Measurements from ENCODE around the gene SERP2. TPM values are rescaled to one million over a fixed set of nuclear protein-coding genes. Genes with fewer than 3 reads are reported as not detected.

SERP2 gene
- total RNA-seq, 1 experiment from 2014 or later: not detected

- H3K9me3 ChIP-seq: no peaks in the 10 kb centered on the region
- TF ChIP-seq, protein P1, sequence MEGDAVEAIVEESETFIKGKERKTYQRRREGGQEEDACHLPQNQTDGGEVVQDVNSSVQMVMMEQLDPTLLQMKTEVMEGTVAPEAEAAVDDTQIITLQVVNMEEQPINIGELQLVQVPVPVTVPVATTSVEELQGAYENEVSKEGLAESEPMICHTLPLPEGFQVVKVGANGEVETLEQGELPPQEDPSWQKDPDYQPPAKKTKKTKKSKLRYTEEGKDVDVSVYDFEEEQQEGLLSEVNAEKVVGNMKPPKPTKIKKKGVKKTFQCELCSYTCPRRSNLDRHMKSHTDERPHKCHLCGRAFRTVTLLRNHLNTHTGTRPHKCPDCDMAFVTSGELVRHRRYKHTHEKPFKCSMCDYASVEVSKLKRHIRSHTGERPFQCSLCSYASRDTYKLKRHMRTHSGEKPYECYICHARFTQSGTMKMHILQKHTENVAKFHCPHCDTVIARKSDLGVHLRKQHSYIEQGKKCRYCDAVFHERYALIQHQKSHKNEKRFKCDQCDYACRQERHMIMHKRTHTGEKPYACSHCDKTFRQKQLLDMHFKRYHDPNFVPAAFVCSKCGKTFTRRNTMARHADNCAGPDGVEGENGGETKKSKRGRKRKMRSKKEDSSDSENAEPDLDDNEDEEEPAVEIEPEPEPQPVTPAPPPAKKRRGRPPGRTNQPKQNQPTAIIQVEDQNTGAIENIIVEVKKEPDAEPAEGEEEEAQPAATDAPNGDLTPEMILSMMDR (IDR thresholded peaks at IDR 0.05; ENCODE audit: insufficient read depth in 1 of 2, low read depth in 1 of 2, low read length in 1 of 2, severe bottlenecking in 1 of 2, unreplicated experiment in 1 of 2): no peak
- Mint-ChIP-seq H3K36me3 (ENCODE audit: insufficient read depth, unreplicated experiment) (no peaks in the 10 kb centered on the region), H3K27ac (ENCODE audit: unreplicated experiment) (no peak overlapping the region), H3K4me1 (ENCODE audit: low read depth, unreplicated experiment) (no peaks in the 10 kb centered on the region), H3K27me3 (ENCODE audit: insufficient read depth, unreplicated experiment) (no peaks in the 10 kb centered on the region), H3K9me3 (ENCODE audit: unreplicated experiment) (peaks cover 4% of the 10 kb centered on the region), H3K4me3 (ENCODE audit: unreplicated experiment) (no peak overlapping the region)
- ChIA-PET CTCF (no interaction called here), POLR2A (no interaction called here)
- intact Hi-C loops (cut with micrococcal nuclease; ENCODE audit: unreplicated experiment): no loop called here
- H3K27me3 ChIP-seq (replicated peaks; ENCODE audit: control insufficient read depth, insufficient read depth, low read length): no peaks in the 10 kb centered on the region
- no peaks in the 10 kb centered on the region for H3K36me3 ChIP-seq (ENCODE audit: control insufficient read depth, insufficient read depth, low read length)
- H3K4me1 ChIP-seq: peaks cover 21% of the 10 kb centered on the region
- no peak for DNase-seq
- no TSS peak for BruUV-seq (replicated peaks)
- no peak overlapping the region for H3K4me3 ChIP-seq (ENCODE audit: low read depth, low read length)
Measured at GRCh38 chr13:44333950-44334655, 39.5 kb upstream of the SERP2 start.

GRCh38 chr13:44334751-44335150, 38.9 kb upstream of the SERP2 start:
- no TSS peak for BruUV-seq (replicated peaks)
- Histone ChIP-seq H3K36me3 (ENCODE audit: control insufficient read depth, insufficient read depth, low read length) (no peaks in the 10 kb centered on the region), H3K9me3 (no peaks in the 10 kb centered on the region), H3K4me3 (ENCODE audit: low read depth, low read length) (no peak overlapping the region), H3K4me1 (peaks cover 21% of the 10 kb centered on the region), H3K27me3 (replicated peaks; ENCODE audit: control insufficient read depth, insufficient read depth, low read length) (no peaks in the 10 kb centered on the region)
- POLR2A ChIA-PET: no interaction called here
- no peaks in the 10 kb centered on the region for H3K27me3 Mint-ChIP-seq (ENCODE audit: insufficient read depth, unreplicated experiment)
- no peaks in the 10 kb centered on the region for H3K4me1 Mint-ChIP-seq (ENCODE audit: low read depth, unreplicated experiment)
- CTCF ChIA-PET: no interaction called here
- peak in 1 of 2 experiments; percentile 23 for DNase-seq
- intact Hi-C loops (cut with micrococcal nuclease; ENCODE audit: unreplicated experiment): no loop called here
- H3K36me3 Mint-ChIP-seq (ENCODE audit: insufficient read depth, unreplicated experiment): no peaks in the 10 kb centered on the region
- H3K4me3 Mint-ChIP-seq (ENCODE audit: unreplicated experiment): no peak overlapping the region
- TF ChIP-seq, protein P1 (IDR thresholded peaks at IDR 0.05; ENCODE audit: insufficient read depth in 1 of 2, low read depth in 1 of 2, low read length in 1 of 2, severe bottlenecking in 1 of 2, unreplicated experiment in 1 of 2): no peak
- H3K27ac Mint-ChIP-seq (ENCODE audit: unreplicated experiment): no peak overlapping the region
- peaks cover 11% of the 10 kb centered on the region for H3K9me3 Mint-ChIP-seq (ENCODE audit: unreplicated experiment)

GRCh38 chr13:44336934-44337333, 36.7 kb upstream of the SERP2 start:
- Histone ChIP-seq H3K36me3 (ENCODE audit: control insufficient read depth, insufficient read depth, low read length) (no peaks in the 10 kb centered on the region; the same call in 1 of the 2 replicates), H3K4me1 (peaks cover 21% of the 10 kb centered on the region), H3K9me3 (peaks cover 9% of the 10 kb centered on the region; the same call in 1 of the 2 replicates), H3K4me3 (ENCODE audit: low read depth, low read length) (no peak overlapping the region), H3K27me3 (replicated peaks; ENCODE audit: control insufficient read depth, insufficient read depth, low read length) (no peaks in the 10 kb centered on the region)
- no TSS peak for BruUV-seq (replicated peaks)
- Mint-ChIP-seq H3K27me3 (ENCODE audit: insufficient read depth, unreplicated experiment) (no peaks in the 10 kb centered on the region), H3K27ac (ENCODE audit: unreplicated experiment) (no peak overlapping the region), H3K4me1 (ENCODE audit: low read depth, unreplicated experiment) (no peaks in the 10 kb centered on the region), H3K9me3 (ENCODE audit: unreplicated experiment) (peaks cover 11% of the 10 kb centered on the region), H3K4me3 (ENCODE audit: unreplicated experiment) (no peak overlapping the region), H3K36me3 (ENCODE audit: insufficient read depth, unreplicated experiment) (no peaks in the 10 kb centered on the region)
- ChIA-PET POLR2A (no interaction called here), CTCF (no interaction called here)
- intact Hi-C loops (cut with micrococcal nuclease; ENCODE audit: unreplicated experiment): no loop called here
- no peak for DNase-seq
- TF ChIP-seq, protein P1 (IDR thresholded peaks at IDR 0.05; ENCODE audit: insufficient read depth in 1 of 2, low read depth in 1 of 2, low read length in 1 of 2, severe bottlenecking in 1 of 2, unreplicated experiment in 1 of 2): no peak

Measured in Caco-2 (cell line).